Sigmoid colon (tissue), 7 donors: ENCODE data around the gene LMO3. TPM values are rescaled to one million over a fixed set of nuclear protein-coding genes. Genes with fewer than 3 reads are reported as not detected.

ENCODE experiments used
- DNase-seq: peaks from one replicate; pipeline ENCODE4 v3.0.0-alpha.2; 2019
- H3K27ac ChIP-seq, 4 donors: fragments of 200-600 bp; sonication (generic); one replicate each; pipeline ENCODE4 v1.5.1; 2016 to 2019; ENCODE audit warnings: mild to moderate bottlenecking in 1 of 4
- H3K27me3 ChIP-seq, 3 donors: fragments of 200-600 bp; sonication (generic); one replicate each; pipeline ENCODE4 v1.5.1; 2019; ENCODE audit warnings: mild to moderate bottlenecking in 1 of 3
- H3K36me3 ChIP-seq, 4 donors: fragments of 200-600 bp; sonication (generic); one replicate each; pipeline ENCODE4 v1.5.1; 2016 to 2019
- H3K4me1 ChIP-seq, 4 donors: fragments of 200-600 bp; sonication (generic); one replicate each; pipeline ENCODE4 v1.5.1; 2017 to 2019
- H3K4me3 ChIP-seq, 4 donors: fragments of 200-600 bp; sonication (generic); one replicate each; pipeline ENCODE4 v1.5.1; 2017 to 2019; ENCODE audit warnings: mild to moderate bottlenecking in 2 of 4, moderate library complexity in 1 of 4
- H3K9me3 ChIP-seq, 4 donors: fragments of 200-600 bp in 3 of 4; sonication (generic) in 3 of 4; one replicate each; pipeline versions ENCODE4 v1.5.1 to v1.6.1; 2013 to 2019
- CTCF ChIP-seq, 4 experiments: fragments of 450-650 bp in 3 of 4; fragments of 200-600 bp in 1 of 4; IDR thresholded peaks; one replicate each; pipeline ENCODE4 v1.5.1; 2016 to 2019; ENCODE audit warnings: antibody characterized with exemption in 4 of 4, mild to moderate bottlenecking in 3 of 4, moderate library complexity in 2 of 4
- EP300 ChIP-seq, 4 donors: sonication (generic); formaldehyde crosslinking; IDR thresholded peaks; one replicate each; pipeline ENCODE4 v1.6.1; 2017; ENCODE audit warnings: antibody characterized with exemption in 4 of 4
- POLR2A ChIP-seq, 2 donors: fragments of 450-650 bp; IDR thresholded peaks; one replicate each; pipeline ENCODE4 v1.6.1; 2016; ENCODE audit warnings: antibody characterized with exemption in 2 of 2, mild to moderate bottlenecking in 2 of 2, moderate library complexity in 2 of 2
- POLR2AphosphoS5 ChIP-seq, 4 donors: sonication (generic); formaldehyde crosslinking; IDR thresholded peaks; one replicate each; pipeline ENCODE4 v1.6.1; 2017; ENCODE audit warnings: antibody characterized with exemption in 4 of 4
- whole genome bisulfite sequencing, 2 donors: extraction: QIAGEN DNeasy Blood & Tissue Kit; methylation state at CpG; one replicate each; pipeline ENCODE4 v1.1.7; 2013; 5-methylcytosine and 5-hydroxymethylcytosine counted together
- intact Hi-C: fragments of 100-400 bp; cut with DNase I; formaldehyde crosslinking; loops from one replicate; pipeline ENCODE4 v1.15.1; 2023
- polyA plus RNA-seq, 3 donors: library from polyadenylated mRNA; stranded (reverse); fragments of 200-250 nt; gene quantifications; one replicate each; pipeline ENCODE4 v1.2.3, GENCODE V29; 2013
- total RNA-seq, 4 donors: library from RNA; depleted of rRNA; stranded (reverse); fragments of >200 nt; gene quantifications; one replicate each; pipeline ENCODE4 v1.1.0, GENCODE V29; 2016
- donor health status: healthy with polysubstance abuse.
- donor health status: Bipolar disorder and iron deficiency.
- donor health status: healthy.

Gene LMO3
- total and polyA plus RNA-seq, 7 donors, result 0.46 to 403 (median 228) TPM

GRCh38 chr12:16515666-16516065 lies 90.3 kb downstream of the LMO3 start:
- Histone ChIP-seq H3K4me1 (no peaks in the 10 kb centered on the region), H3K27me3 (no peaks in the 10 kb centered on the region), H3K27ac (no peak overlapping the region), H3K4me3 (no peak overlapping the region), H3K9me3 (no peaks in the 10 kb centered on the region), H3K36me3 (no peaks in the 10 kb centered on the region)
- no peak for DNase-seq
- 95 to 98% methylated on average over 3 of the region's 3 CpGs for WGBS, 2 donors
- TF ChIP-seq POLR2A (IDR thresholded peaks at IDR 0.05), result no peak
- no peak for TF ChIP-seq CTCF (IDR thresholded peaks at IDR 0.05)
- no peak for TF ChIP-seq EP300 (IDR thresholded peaks at IDR 0.05)
- no peak for TF ChIP-seq POLR2AphosphoS5 (IDR thresholded peaks at IDR 0.05)
- intact Hi-C loops, result no loop called here

GRCh38 chr12:16513231-16513630 lies 92.7 kb downstream of the LMO3 start:
- H3K27ac ChIP-seq, result no peak overlapping the region
- H3K4me1 ChIP-seq, result peaks cover 0 to 6% (median 0%) of the 10 kb centered on the region in 4 donors
- no peak overlapping the region for H3K4me3 ChIP-seq
- intact Hi-C loops, result no loop called here
- no peak for DNase-seq
- no peaks in the 10 kb centered on the region for H3K27me3 ChIP-seq
- H3K36me3 ChIP-seq, result no peaks in the 10 kb centered on the region
- no peaks in the 10 kb centered on the region for H3K9me3 ChIP-seq
- 95 to 97% methylated on average over 15 of the region's 15 CpGs for WGBS, 2 donors
- TF ChIP-seq CTCF (IDR thresholded peaks at IDR 0.05) (no peak), POLR2AphosphoS5 (IDR thresholded peaks at IDR 0.05) (no peak), EP300 (IDR thresholded peaks at IDR 0.05) (no peak), POLR2A (IDR thresholded peaks at IDR 0.05) (no peak)

- TF ChIP-seq EP300 (IDR thresholded peaks at IDR 0.05) (no peak), CTCF (IDR thresholded peaks at IDR 0.05) (no peak), POLR2AphosphoS5 (IDR thresholded peaks at IDR 0.05) (no peak), POLR2A (IDR thresholded peaks at IDR 0.05) (no peak)
- Histone ChIP-seq H3K4me1 (peaks cover 0 to 6% (median 0%) of the 10 kb centered on the region in 4 donors), H3K9me3 (no peaks in the 10 kb centered on the region), H3K27ac (no peak overlapping the region), H3K36me3 (no peaks in the 10 kb centered on the region), H3K4me3 (no peak overlapping the region), H3K27me3 (no peaks in the 10 kb centered on the region)
- 79 to 80% methylated on average over 2 of the region's 2 CpGs for WGBS, 2 donors
- intact Hi-C loops, result no loop called here
- no peak for DNase-seq
Measured at GRCh38 chr12:16509411-16509810, 96.6 kb downstream of the LMO3 start.

- H3K27ac ChIP-seq, result no peak overlapping the region
- TF ChIP-seq CTCF (IDR thresholded peaks at IDR 0.05) (no peak), POLR2A (IDR thresholded peaks at IDR 0.05) (no peak), POLR2AphosphoS5 (IDR thresholded peaks at IDR 0.05) (no peak)
- intact Hi-C loops, result no loop called here
- no peaks in the 10 kb centered on the region for H3K27me3 ChIP-seq
- H3K4me1 ChIP-seq, result peaks cover 0 to 6% (median 0%) of the 10 kb centered on the region in 4 donors
- no peak overlapping the region for H3K4me3 ChIP-seq
- H3K9me3 ChIP-seq, result no peaks in the 10 kb centered on the region
- no peak for DNase-seq
- H3K36me3 ChIP-seq, result no peaks in the 10 kb centered on the region
Measured at GRCh38 chr12:16506394-16506793, 99.6 kb downstream of the LMO3 start.

- DNase-seq, result no peak
- Histone ChIP-seq H3K4me3 (no peak overlapping the region), H3K36me3 (no peaks in the 10 kb centered on the region), H3K27me3 (no peaks in the 10 kb centered on the region), H3K9me3 (no peaks in the 10 kb centered on the region), H3K27ac (no peak overlapping the region), H3K4me1 (peaks cover 0 to 6% (median 0%) of the 10 kb centered on the region in 4 donors)
- TF ChIP-seq POLR2AphosphoS5 (IDR thresholded peaks at IDR 0.05) (no peak), POLR2A (IDR thresholded peaks at IDR 0.05) (no peak), EP300 (IDR thresholded peaks at IDR 0.05) (no peak), CTCF (IDR thresholded peaks at IDR 0.05) (no peak)
- 72 to 82% methylated on average over 1 of the region's 1 CpG for WGBS, 2 donors
- intact Hi-C loops, result no loop called here
Measured at GRCh38 chr12:16504200-16504599, 101.8 kb downstream of the LMO3 start.
